Rectal smooth muscle tissue (tissue), 1 donor: ENCODE data around the gene EVPL.
"Not testable (repeated sequence)": the region's sequence is repeated elsewhere in the genome, so short reads cannot be mapped to it uniquely, and the experiment has no call there.

ENCODE experiments used
- H3K27ac ChIP-seq: one replicate; pipeline ENCODE4 v1.7.0; 2013; ENCODE audit warnings: low read depth, low read length, inconsistent platforms
- H3K27me3 ChIP-seq: one replicate; pipeline ENCODE4 v1.7.0; 2013; ENCODE audit warnings: low read length; ENCODE audit not compliant: control insufficient read depth, insufficient read depth
- H3K36me3 ChIP-seq: one replicate; pipeline ENCODE4 v1.7.0; 2013; ENCODE audit warnings: low read length; ENCODE audit not compliant: control insufficient read depth, insufficient read depth
- H3K4me1 ChIP-seq: one replicate; pipeline ENCODE4 v1.7.0; 2013; ENCODE audit warnings: low read length; ENCODE audit not compliant: control insufficient read depth, insufficient read depth
- H3K4me3 ChIP-seq: one replicate; pipeline ENCODE4 v1.7.0; 2013; ENCODE audit warnings: low read length
- H3K9ac ChIP-seq: one replicate; pipeline ENCODE4 v1.7.0; 2013; ENCODE audit warnings: low read length

The EVPL gene

GRCh38 chr17:76054112-76054476 is 27.0 kb upstream of the EVPL start:
- no peaks in the 10 kb centered on the region for H3K27me3 ChIP-seq
- H3K4me3 ChIP-seq = no peak overlapping the region
- peaks cover 2% of the 10 kb centered on the region for H3K4me1 ChIP-seq
- no peak overlapping the region for H3K9ac ChIP-seq
- no peak overlapping the region for H3K27ac ChIP-seq
- peaks cover 33% of the 10 kb centered on the region for H3K36me3 ChIP-seq

GRCh38 chr17:76053246-76054111 is 26.4 kb upstream of the EVPL start:
- H3K4me1 ChIP-seq = peaks cover 8% of the 10 kb centered on the region
- no peak overlapping the region for H3K27ac ChIP-seq
- no peak overlapping the region for H3K9ac ChIP-seq
- H3K4me3 ChIP-seq = no peak overlapping the region
- no peaks in the 10 kb centered on the region for H3K27me3 ChIP-seq
- H3K36me3 ChIP-seq = peaks cover 34% of the 10 kb centered on the region

GRCh38 chr17:76051561-76051960 is 24.5 kb upstream of the EVPL start:
- H3K36me3 ChIP-seq = peaks cover 31% of the 10 kb centered on the region
- H3K27ac ChIP-seq = peak overlapping the region; percentile 69
- H3K4me1 ChIP-seq = peaks cover 10% of the 10 kb centered on the region
- no peaks in the 10 kb centered on the region for H3K27me3 ChIP-seq
- H3K4me3 ChIP-seq = no peak overlapping the region
- H3K9ac ChIP-seq = no peak overlapping the region

- Histone ChIP-seq H3K9ac (no peak overlapping the region), H3K27ac (peak overlapping the region; percentile 69), H3K4me3 (no peak overlapping the region), H3K36me3 (peaks cover 35% of the 10 kb centered on the region), H3K27me3 (no peaks in the 10 kb centered on the region), H3K4me1 (peaks cover 10% of the 10 kb centered on the region)
Measured at GRCh38 chr17:76050538-76051467, 23.7 kb upstream of the EVPL start.

GRCh38 chr17:76049836-76050537 is 22.9 kb upstream of the EVPL start:
- Histone ChIP-seq H3K36me3 (peaks cover 37% of the 10 kb centered on the region), H3K4me3 (no peak overlapping the region), H3K27me3 (no peaks in the 10 kb centered on the region), H3K9ac (no peak overlapping the region), H3K27ac (peak overlapping the region; percentile 69), H3K4me1 (peaks cover 10% of the 10 kb centered on the region)

- peaks cover 44% of the 10 kb centered on the region for H3K36me3 ChIP-seq
- H3K4me1 ChIP-seq = peaks cover 10% of the 10 kb centered on the region
- no peak overlapping the region for H3K4me3 ChIP-seq
- H3K27ac ChIP-seq = peak overlapping the region; percentile 29
- no peaks in the 10 kb centered on the region for H3K27me3 ChIP-seq
- H3K9ac ChIP-seq = no peak overlapping the region
Measured at GRCh38 chr17:76049239-76049638, 22.1 kb upstream of the EVPL start.

GRCh38 chr17:76048711-76049110 is 21.6 kb upstream of the EVPL start:
- Histone ChIP-seq H3K27ac (peak overlapping the region; percentile 78), H3K36me3 (peaks cover 47% of the 10 kb centered on the region)

GRCh38 chr17:76048025-76048605 is 21.0 kb upstream of the EVPL start:
- H3K4me3 ChIP-seq = no peak overlapping the region
- peak overlapping the region; percentile 78 for H3K27ac ChIP-seq
- peaks cover 46% of the 10 kb centered on the region for H3K36me3 ChIP-seq
- H3K4me1 ChIP-seq = peaks cover 10% of the 10 kb centered on the region
- H3K9ac ChIP-seq = no peak overlapping the region
- H3K27me3 ChIP-seq = no peaks in the 10 kb centered on the region

More at GRCh38 chr17:76048711-76049110, 21.6 kb upstream of the EVPL start:
- Histone ChIP-seq H3K27me3 (no peaks in the 10 kb centered on the region), H3K9ac (no peak overlapping the region), H3K4me3 (no peak overlapping the region), H3K4me1 (peaks cover 10% of the 10 kb centered on the region)

- no peak overlapping the region for H3K27ac ChIP-seq
Measured at GRCh38 chr17:76046064-76046463, 19.0 kb upstream of the EVPL start.

GRCh38 chr17:76044475-76045007 is 17.4 kb upstream of the EVPL start:
- H3K27ac ChIP-seq, H3K4me3 ChIP-seq, H3K27me3 ChIP-seq, H3K9ac ChIP-seq: not testable (repeated sequence)
- H3K36me3 ChIP-seq = peaks cover 55% of the 10 kb centered on the region
- H3K4me1 ChIP-seq = peaks cover 23% of the 10 kb centered on the region

More at GRCh38 chr17:76046064-76046463, 19.0 kb upstream of the EVPL start:
- Histone ChIP-seq H3K9ac (no peak overlapping the region), H3K4me3 (no peak overlapping the region), H3K27me3 (no peaks in the 10 kb centered on the region), H3K4me1 (peaks cover 10% of the 10 kb centered on the region), H3K36me3 (peaks cover 53% of the 10 kb centered on the region)

- H3K27ac ChIP-seq, H3K27me3 ChIP-seq, H3K4me3 ChIP-seq, H3K9ac ChIP-seq: not testable (repeated sequence)
- H3K36me3 ChIP-seq = peaks cover 49% of the 10 kb centered on the region
- H3K4me1 ChIP-seq = peaks cover 28% of the 10 kb centered on the region
Measured at GRCh38 chr17:76042868-76043267, 15.8 kb upstream of the EVPL start.
